SK-N-SH treated with all-trans-retinoic acid at 6 μM for 48 hours (cell line): ENCODE measurements around the gene ZNF326.

Source experiments
- ARNTL ChIP-seq: fragments of 450-650 bp; formaldehyde crosslinking; IDR thresholded peaks from 2 replicates; pipeline ENCODE4 v1.5.0; 2020; ENCODE audit warnings: low read depth, mild to moderate bottlenecking, moderate library complexity, borderline replicate concordance
- BACH2 ChIP-seq: fragments of 250-450 bp; sonication (Bioruptor Pico); IDR thresholded peaks from 2 replicates; pipeline ENCODE4 v1.9.0; 2021; ENCODE audit warnings: mild to moderate bottlenecking, borderline replicate concordance
- CSDC2 ChIP-seq: fragments of 250-450 bp; sonication (Bioruptor Pico); IDR thresholded peaks from 2 replicates; pipeline ENCODE4 v1.5.0; 2020; ENCODE audit warnings: mild to moderate bottlenecking, moderate library complexity
- ISL1 ChIP-seq: fragments of 250-450 bp; sonication (Bioruptor Pico); IDR thresholded peaks from 2 replicates; pipeline ENCODE4 v2.1.2; 2022; ENCODE audit warnings: mild to moderate bottlenecking, moderate library complexity
- PATZ1 ChIP-seq: fragments of 250-450 bp; sonication (Bioruptor Pico); IDR thresholded peaks from 2 replicates; pipeline ENCODE4 v1.8.0; 2020; ENCODE audit warnings: mild to moderate bottlenecking, moderate library complexity, borderline replicate concordance
- POU6F1 ChIP-seq: fragments of 250-450 bp; sonication (Bioruptor Pico); IDR thresholded peaks from 2 replicates; pipeline ENCODE4 v1.8.0; 2021; ENCODE audit warnings: low read depth, mild to moderate bottlenecking, moderate library complexity, borderline replicate concordance
- PPARA ChIP-seq: fragments of 250-450 bp; sonication (Bioruptor Pico); IDR thresholded peaks from 2 replicates; pipeline ENCODE4 v1.5.0; 2020; ENCODE audit warnings: mild to moderate bottlenecking, borderline replicate concordance
- SNAI2 ChIP-seq: fragments of 250-450 bp; sonication (Bioruptor Pico); IDR thresholded peaks from 2 replicates; pipeline ENCODE4 v1.5.0; 2020; ENCODE audit warnings: mild to moderate bottlenecking, moderate library complexity
- TCF4 ChIP-seq: fragments of 250-450 bp; sonication (Bioruptor Pico); IDR thresholded peaks from 2 replicates; pipeline ENCODE4 v1.8.0; 2021; ENCODE audit warnings: mild to moderate bottlenecking, moderate library complexity, borderline replicate concordance
- TOX ChIP-seq: fragments of 250-450 bp; sonication (Bioruptor Pico); IDR thresholded peaks from 2 replicates; pipeline ENCODE4 v1.8.0; 2021; ENCODE audit warnings: mild to moderate bottlenecking, moderate library complexity, borderline replicate concordance
- ZFP30 ChIP-seq: fragments of 450-650 bp; formaldehyde crosslinking; IDR thresholded peaks from 2 replicates; pipeline ENCODE4 v1.5.0; 2022; ENCODE audit warnings: mild to moderate bottlenecking, moderate library complexity
- ZNF565 ChIP-seq: fragments of 450-650 bp; formaldehyde crosslinking; conservative IDR thresholded peaks from 2 replicates; pipeline ENCODE4 v1.5.0; 2020; ENCODE audit warnings: low read depth, mild to moderate bottlenecking, moderate library complexity
- ZNF70 ChIP-seq: fragments of 450-650 bp; formaldehyde crosslinking; IDR thresholded peaks from 2 replicates; pipeline ENCODE4 v1.5.0; 2020; ENCODE audit warnings: mild to moderate bottlenecking, moderate library complexity
- ZNF8 ChIP-seq: fragments of 450-650 bp; formaldehyde crosslinking; IDR thresholded peaks from 2 replicates; pipeline ENCODE4 v1.5.0; 2020; ENCODE audit warnings: mild to moderate bottlenecking, moderate library complexity

GRCh38 chr1:90068611-90069280 lies 73.8 kb downstream of the ZNF326 start:
- TF ChIP-seq TOX (CRISPR knock-in tag) = no peak
- TF ChIP-seq PPARA (CRISPR knock-in tag) = no peak
- no peak for TF ChIP-seq ZNF565 (CRISPR knock-in tag)
- TF ChIP-seq TCF4 (CRISPR knock-in tag) = no peak
- TF ChIP-seq ZNF70 (CRISPR knock-in tag) = no peak
- no peak for TF ChIP-seq ARNTL (CRISPR knock-in tag)
- TF ChIP-seq PATZ1 (CRISPR knock-in tag) = no peak
- TF ChIP-seq CSDC2 (CRISPR knock-in tag) = no peak
- no peak for TF ChIP-seq POU6F1 (CRISPR knock-in tag)
- no peak for TF ChIP-seq ZFP30 (CRISPR knock-in tag)
- no peak for TF ChIP-seq SNAI2 (CRISPR knock-in tag)
- TF ChIP-seq ZNF8 (CRISPR knock-in tag) = no peak
- no peak for TF ChIP-seq BACH2 (CRISPR knock-in tag)
- no peak for TF ChIP-seq ISL1 (CRISPR knock-in tag)
